NCI-H82 treated with DMSO at 0.1 percent for 48 hours (cell line): ENCODE data around the gene LRRC17.

Source experiments
- DNase-seq: peaks from one replicate; lab custom pipeline; 2025; ENCODE audit not compliant: unreplicated experiment; lab: John Stamatoyannopoulos, UW

Gene LRRC17

GRCh38 chr7:102985176-102985783 lies 72.5 kb downstream of the LRRC17 start:
- DNase-seq = no peak

- DNase-seq = no peak
These were observed 75.3 kb downstream of the LRRC17 start for GRCh38 chr7:102988088-102988487.

DNA sequence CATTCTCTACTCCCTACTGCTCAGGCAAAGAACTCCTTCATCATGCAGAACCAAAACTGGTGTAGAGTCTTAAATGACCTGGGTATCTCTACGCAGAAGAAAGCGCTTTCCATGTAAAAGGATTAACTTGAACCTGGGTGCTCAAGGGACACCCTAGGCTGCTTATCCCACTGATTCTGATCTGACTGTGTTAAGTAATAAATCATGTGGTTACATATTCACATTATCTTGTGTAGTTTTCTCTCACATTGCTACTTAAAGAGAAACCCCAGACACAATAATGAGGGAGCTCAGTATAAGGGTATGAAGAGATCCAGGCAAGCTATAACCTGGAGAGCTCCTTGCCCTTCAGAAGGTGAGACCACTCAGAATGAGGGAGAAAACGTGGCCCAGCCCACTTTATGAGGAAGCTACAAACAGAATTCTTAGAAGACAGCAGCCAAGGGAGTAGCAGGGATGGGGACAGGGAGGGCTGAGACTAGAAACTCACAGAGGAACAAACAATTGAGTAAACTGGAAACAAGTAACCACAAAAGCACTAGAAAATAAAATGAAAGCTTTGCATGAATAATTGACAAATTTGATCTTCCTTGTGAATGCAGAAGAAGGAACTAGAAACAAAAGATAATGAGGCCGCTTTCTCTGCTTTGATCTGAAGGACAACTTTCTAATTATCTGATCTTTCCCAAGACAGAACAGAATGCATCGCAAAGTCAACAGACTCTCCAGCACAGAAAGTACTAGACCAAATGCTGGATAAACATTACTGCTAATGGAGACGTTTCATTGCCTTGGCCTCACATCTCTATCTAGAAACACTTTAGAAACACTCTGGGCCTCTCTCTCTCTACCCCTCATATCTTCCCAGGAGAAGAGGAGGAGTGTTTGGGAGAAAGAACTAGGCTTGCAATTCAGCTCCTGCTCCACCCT lies 76.1 kb downstream of the LRRC17 start:
- no peak for DNase-seq

- no peak for DNase-seq
These were observed 77.8 kb downstream of the LRRC17 start for GRCh38 chr7:102990642-102991041.

GRCh38 chr7:102991077-102991539 lies 78.3 kb downstream of the LRRC17 start:
- no peak for DNase-seq

- DNase-seq = no peak
These were observed 78.9 kb downstream of the LRRC17 start for GRCh38 chr7:102991540-102992214.

DNA sequence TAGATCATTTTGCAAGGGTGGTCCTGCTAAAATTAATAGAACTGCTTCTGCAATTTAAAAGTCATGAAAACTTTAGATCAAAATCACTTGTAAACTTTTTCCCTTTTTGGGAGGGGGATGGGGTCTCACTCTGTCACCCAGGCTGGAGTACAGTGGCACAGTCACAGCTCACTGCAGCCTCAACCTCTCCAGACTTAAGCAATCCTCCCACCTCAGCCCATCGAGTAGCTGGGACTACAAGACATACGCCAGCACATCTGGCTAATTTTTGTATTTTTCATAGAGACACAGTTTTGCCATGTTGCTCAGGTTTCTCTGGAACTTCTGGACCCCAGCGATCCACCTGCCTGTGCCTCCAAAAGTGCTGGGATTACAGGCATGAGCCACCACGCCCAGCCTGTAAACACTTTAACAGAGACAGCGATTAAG lies 79.7 kb downstream of the LRRC17 start:
- no peak for DNase-seq

- no peak for DNase-seq
These were observed 80.3 kb downstream of the LRRC17 start for GRCh38 chr7:102992938-102993717.

DNA sequence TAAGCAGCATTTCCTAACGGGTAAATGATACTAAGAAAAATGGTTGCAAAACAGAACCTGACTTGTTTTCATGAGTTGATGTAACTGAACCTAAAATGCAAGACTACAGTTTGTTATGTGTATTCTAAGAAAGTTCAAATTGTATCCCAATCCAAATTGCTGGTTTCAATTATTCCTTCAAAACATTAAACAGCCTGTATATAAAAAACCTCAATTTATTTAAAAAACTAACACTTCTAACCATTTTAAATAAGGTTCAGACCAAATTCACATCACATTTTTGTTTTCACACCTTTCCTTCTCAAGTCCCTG lies 80.9 kb downstream of the LRRC17 start:
- DNase-seq = no peak

DNA sequence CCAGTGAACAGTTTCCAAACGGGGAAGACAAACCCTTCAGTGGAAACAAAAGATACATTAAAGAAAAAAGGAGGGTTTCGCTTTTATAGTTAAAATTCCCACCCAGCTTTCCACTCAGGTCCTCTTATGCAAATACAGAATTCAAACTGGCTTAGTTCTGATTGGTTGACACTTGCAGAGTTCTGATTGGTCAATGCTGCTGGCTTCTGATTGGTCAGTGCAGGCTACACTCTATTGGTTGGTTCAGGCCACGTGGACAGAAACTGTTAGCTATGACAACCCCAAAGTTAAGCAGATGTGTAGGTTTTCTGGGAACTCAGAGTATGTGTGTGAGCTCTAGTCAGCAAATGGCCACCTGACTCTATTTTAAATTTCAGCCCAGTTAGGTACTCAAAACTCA lies 81.8 kb downstream of the LRRC17 start:
- DNase-seq = no peak
